Mesenchymal stem cell (in vitro differentiated cells and primary cell): Measurements from ENCODE around the gene GPR137B.

Source experiments
- DNase-seq: peaks from one replicate; pipeline ENCODE4 v3.0.0-alpha.2; 2013
- H2AFZ ChIP-seq: one replicate; pipeline ENCODE4 v1.6.1; 2013; ENCODE audit warnings: low read depth, mild to moderate bottlenecking, control low read depth, inconsistent platforms, low read length, moderate library complexity
- H2AK5ac ChIP-seq: 2 replicates; pipeline ENCODE4 v1.6.1; 2013; ENCODE audit warnings: low read length, moderate library complexity, mild to moderate bottlenecking, inconsistent platforms; ENCODE audit not compliant: severe bottlenecking
- H2BK120ac ChIP-seq: one replicate; pipeline ENCODE4 v1.6.1; 2013; ENCODE audit warnings: low read depth, mild to moderate bottlenecking, inconsistent platforms, low read length, moderate library complexity
- H2BK12ac ChIP-seq, 2 experiments: one replicate each; pipeline ENCODE4 v1.6.1; 2013; ENCODE audit warnings: inconsistent platforms in 2 of 2, low read length in 2 of 2, mild to moderate bottlenecking in 2 of 2, moderate library complexity in 2 of 2, control low read depth in 1 of 2
- H2BK15ac ChIP-seq: one replicate; pipeline ENCODE4 v1.6.1; 2013; ENCODE audit warnings: mild to moderate bottlenecking, low read depth, inconsistent platforms; ENCODE audit not compliant: poor library complexity, severe bottlenecking
- H2BK5ac ChIP-seq: 2 replicates; pipeline ENCODE4 v1.6.1; 2013; ENCODE audit warnings: low read depth, mild to moderate bottlenecking, low read length, control low read depth, inconsistent platforms; ENCODE audit not compliant: poor library complexity, severe bottlenecking
- H3K14ac ChIP-seq, 2 experiments: one replicate each; pipeline ENCODE4 v1.6.1; 2013; ENCODE audit warnings: inconsistent platforms in 2 of 2, low read length in 2 of 2, control low read depth in 1 of 2, mild to moderate bottlenecking in 1 of 2, moderate library complexity in 1 of 2
- H3K18ac ChIP-seq, 2 experiments: one replicate each; pipeline ENCODE4 v1.6.1; 2013; ENCODE audit warnings: inconsistent platforms in 2 of 2, low read length in 2 of 2, control low read depth in 1 of 2, low read depth in 1 of 2, mild to moderate bottlenecking in 1 of 2
- H3K23ac ChIP-seq, 2 experiments: one replicate each; pipeline ENCODE4 v1.6.1; 2013; ENCODE audit warnings: inconsistent platforms in 2 of 2, low read length in 2 of 2, mild to moderate bottlenecking in 2 of 2, moderate library complexity in 2 of 2, control low read depth in 1 of 2
- H3K27ac ChIP-seq: 2 replicates; pipeline ENCODE4 v1.5.1; 2013; ENCODE audit warnings: mild to moderate bottlenecking, moderate library complexity, low read length, control low read depth, inconsistent platforms; ENCODE audit not compliant: poor library complexity, severe bottlenecking
- H3K27me3 ChIP-seq, 2 experiments: 2 replicates each; pipeline versions ENCODE4 v1.6.1 to v1.7.0; 2013; ENCODE audit warnings: low read length in 2 of 2, mild to moderate bottlenecking in 2 of 2, moderate library complexity in 2 of 2, control low read depth in 1 of 2, inconsistent platforms in 1 of 2; ENCODE audit not compliant: control insufficient read depth in 1 of 2, insufficient read depth in 1 of 2
- H3K36me3 ChIP-seq, 2 experiments: 2 replicates each; pipeline versions ENCODE4 v1.6.1 to v1.7.0; 2013; ENCODE audit warnings: low read length in 2 of 2, control low read depth in 1 of 2, inconsistent platforms in 1 of 2, low read depth in 1 of 2, mild to moderate bottlenecking in 1 of 2; ENCODE audit not compliant: insufficient read depth in 2 of 2, control insufficient read depth in 1 of 2
- H3K4ac ChIP-seq, 2 experiments: one replicate each; pipeline ENCODE4 v1.6.1; 2013; ENCODE audit warnings: inconsistent platforms in 2 of 2, low read length in 2 of 2, mild to moderate bottlenecking in 2 of 2, moderate library complexity in 2 of 2, control low read depth in 1 of 2, low read depth in 1 of 2
- H3K4me1 ChIP-seq: 2 replicates; pipeline ENCODE4 v1.6.1; 2013; ENCODE audit warnings: low read depth, low read length, control low read depth; ENCODE audit not compliant: control insufficient read depth, insufficient read depth
- H3K4me2 ChIP-seq: 2 replicates; pipeline ENCODE4 v1.6.1; 2013; ENCODE audit warnings: low read length, mild to moderate bottlenecking, inconsistent platforms; ENCODE audit not compliant: poor library complexity, severe bottlenecking
- H3K4me3 ChIP-seq, 2 experiments: 2 replicates each; pipeline versions ENCODE4 v1.5.1 to v1.7.0; 2013; ENCODE audit warnings: low read length in 2 of 2, mild to moderate bottlenecking in 2 of 2, control low read depth in 1 of 2, low read depth in 1 of 2; ENCODE audit not compliant: insufficient read depth in 1 of 2
- H3K79me1 ChIP-seq: replicated peaks from 2 replicates; pipeline ENCODE4 v1.6.1; 2013; ENCODE audit warnings: mild to moderate bottlenecking, control low read depth, low read length, inconsistent platforms; ENCODE audit not compliant: poor library complexity, severe bottlenecking
- H3K9ac ChIP-seq: 2 replicates; pipeline ENCODE4 v1.7.0; 2013; ENCODE audit warnings: mild to moderate bottlenecking, low read length, moderate library complexity
- H3K9me3 ChIP-seq: 2 replicates; pipeline ENCODE4 v1.7.0; 2013; ENCODE audit warnings: mild to moderate bottlenecking, low read length; ENCODE audit not compliant: control insufficient read depth
- H4K8ac ChIP-seq: one replicate; pipeline ENCODE4 v1.6.1; 2013; ENCODE audit warnings: inconsistent platforms, mild to moderate bottlenecking, low read length, moderate library complexity
- H4K91ac ChIP-seq: one replicate; pipeline ENCODE4 v1.6.1; 2013; ENCODE audit warnings: mild to moderate bottlenecking, low read length, inconsistent platforms
- WGBS: methylation state at CpG from one replicate; pipeline ENCODE4 v1.1.7; 2013; ENCODE audit warnings: mixed read lengths; 5-methylcytosine and 5-hydroxymethylcytosine counted together

The GPR137B gene

DNA sequence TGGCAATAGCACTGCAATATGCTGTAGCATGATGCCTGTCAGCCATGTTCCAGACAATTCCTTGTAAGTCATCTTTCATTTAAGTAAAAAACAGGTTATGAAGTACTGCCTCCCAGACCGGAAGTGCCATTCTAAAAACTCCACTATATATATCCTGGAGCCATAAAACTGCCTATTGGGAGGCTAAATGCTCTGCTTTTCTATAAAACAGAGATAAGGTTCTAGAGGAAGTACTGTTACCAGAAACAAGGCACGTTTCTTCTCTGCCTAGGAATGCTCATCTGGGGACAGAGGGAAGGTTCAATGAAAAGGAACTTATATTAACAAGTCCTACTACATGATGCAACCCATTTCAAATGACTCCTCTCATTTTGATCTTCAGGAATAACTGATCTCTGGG lies 66.8 kb downstream of the GPR137B start:
- Histone ChIP-seq H3K4me3 (no peak overlapping the region), H3K14ac (no peak overlapping the region), H3K36me3 (peaks cover 0 to 43% of the 10 kb centered on the region in 2 experiments), H3K18ac (no peak overlapping the region), H3K9me3 (no peaks in the 10 kb centered on the region), H2BK15ac (no peak overlapping the region), H3K27ac (no peak overlapping the region), H3K23ac (no peak overlapping the region), H3K4me1 (peaks cover 3% of the 10 kb centered on the region), H3K4me2 (no peak overlapping the region), H4K8ac (no peak overlapping the region), H4K91ac (no peak overlapping the region), H2AFZ (no peak overlapping the region), H2AK5ac (no peak overlapping the region), H2BK120ac (no peak overlapping the region), H3K79me1 (peaks cover 2% of the 10 kb centered on the region), H3K4ac (no peak overlapping the region), H2BK12ac (no peak overlapping the region), H2BK5ac (no peak overlapping the region), H3K27me3 (no peaks in the 10 kb centered on the region), H3K9ac (no peak overlapping the region)
- WGBS, result no CpG with 5 or more reads among the region's 2 CpGs
- DNase-seq, result no peak

GRCh38 chr1:236209713-236210112 lies 67.4 kb downstream of the GPR137B start:
- no peak overlapping the region for H3K27ac ChIP-seq
- H3K23ac ChIP-seq, result no peak overlapping the region
- H2BK120ac ChIP-seq, result no peak overlapping the region
- DNase-seq, result no peak
- H4K8ac ChIP-seq, result no peak overlapping the region
- peaks cover 0 to 43% of the 10 kb centered on the region in 2 experiments for H3K36me3 ChIP-seq
- H2AK5ac ChIP-seq, result no peak overlapping the region
- H3K4me3 ChIP-seq, result no peak overlapping the region
- H3K27me3 ChIP-seq, result no peaks in the 10 kb centered on the region
- no peak overlapping the region for H2BK5ac ChIP-seq
- peaks cover 2% of the 10 kb centered on the region for H3K79me1 ChIP-seq
- no peak overlapping the region for H3K9ac ChIP-seq
- no peak overlapping the region for H2BK12ac ChIP-seq
- H3K4ac ChIP-seq, result no peak overlapping the region
- no peak overlapping the region for H3K14ac ChIP-seq
- H3K4me2 ChIP-seq, result no peak overlapping the region
- peaks cover 3% of the 10 kb centered on the region for H3K4me1 ChIP-seq
- H3K18ac ChIP-seq, result no peak overlapping the region
- H2AFZ ChIP-seq, result no peak overlapping the region
- H2BK15ac ChIP-seq, result no peak overlapping the region
- H4K91ac ChIP-seq, result no peak overlapping the region
- H3K9me3 ChIP-seq, result no peaks in the 10 kb centered on the region

DNA sequence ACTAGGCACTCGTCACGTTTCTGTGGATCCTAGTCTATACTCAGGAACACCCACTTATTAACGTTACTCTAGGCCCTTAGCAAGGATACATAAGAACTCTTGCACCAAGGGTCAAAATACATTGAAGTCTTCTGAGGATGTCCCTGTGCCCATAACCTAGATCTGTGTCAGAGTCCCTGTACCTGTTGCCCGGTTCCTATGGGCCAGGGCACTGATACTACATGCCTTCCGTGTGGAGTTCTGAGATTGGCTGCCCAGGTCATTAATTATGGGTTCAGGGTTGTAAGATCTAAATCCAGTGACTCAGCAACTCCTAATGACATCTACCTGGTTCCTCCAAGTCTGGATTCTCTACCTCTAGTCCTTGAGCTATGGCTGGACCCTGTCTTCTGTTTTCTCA lies 69.5 kb downstream of the GPR137B start:
- Histone ChIP-seq H3K14ac (peak overlapping the region in 1 of 2 experiments; percentile 32), H4K91ac (no peak overlapping the region), H3K4me3 (no peak overlapping the region), H3K9ac (no peak overlapping the region), H3K4me1 (no peaks in the 10 kb centered on the region), H2BK120ac (no peak overlapping the region), H3K4ac (no peak overlapping the region), H3K23ac (no peak overlapping the region), H3K27ac (no peak overlapping the region), H3K27me3 (no peaks in the 10 kb centered on the region), H4K8ac (no peak overlapping the region), H3K18ac (no peak overlapping the region), H3K36me3 (peaks cover 0 to 40% of the 10 kb centered on the region in 2 experiments), H3K9me3 (no peaks in the 10 kb centered on the region), H2BK15ac (no peak overlapping the region), H2AFZ (no peak overlapping the region), H2AK5ac (no peak overlapping the region), H3K79me1 (no peaks in the 10 kb centered on the region), H2BK5ac (no peak overlapping the region), H2BK12ac (no peak overlapping the region), H3K4me2 (no peak overlapping the region)
- 89% methylated on average over 5 of the region's 5 CpGs for WGBS
- DNase-seq, result no peak

DNA sequence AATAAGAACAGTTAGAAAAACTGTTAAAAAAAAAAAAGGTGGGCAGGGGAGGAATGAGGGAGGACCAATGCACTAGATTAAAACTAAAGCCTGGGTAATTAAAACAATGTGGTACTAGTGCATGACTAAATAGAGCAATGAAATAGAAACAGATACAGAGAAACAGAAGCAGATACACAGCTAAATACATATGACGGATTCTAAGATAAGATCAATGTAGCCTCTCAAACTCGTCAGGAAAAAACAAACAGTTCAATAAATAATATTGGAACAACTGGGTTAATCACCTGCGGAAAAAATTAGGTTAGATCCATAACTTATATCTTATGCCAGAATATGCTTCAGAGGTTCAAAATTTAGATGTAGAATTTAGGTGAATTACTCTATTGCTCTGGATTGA lies 71.2 kb downstream of the GPR137B start:
- no peak overlapping the region for H3K18ac ChIP-seq
- no peak overlapping the region for H3K4me3 ChIP-seq
- H2BK12ac ChIP-seq, result no peak overlapping the region
- H3K23ac ChIP-seq, result no peak overlapping the region
- no peak overlapping the region for H2BK120ac ChIP-seq
- no peak overlapping the region for H4K91ac ChIP-seq
- 90% methylated on average over 2 of the region's 3 CpGs for WGBS
- no peaks in the 10 kb centered on the region for H3K4me1 ChIP-seq
- peaks cover 0 to 24% of the 10 kb centered on the region in 2 experiments for H3K36me3 ChIP-seq
- no peak overlapping the region for H2BK5ac ChIP-seq
- H3K4me2 ChIP-seq, result no peak overlapping the region
- no peak for DNase-seq
- no peak overlapping the region for H2AK5ac ChIP-seq
- H2BK15ac ChIP-seq, result no peak overlapping the region
- no peak overlapping the region for H3K27ac ChIP-seq
- no peak overlapping the region for H3K9ac ChIP-seq
- H4K8ac ChIP-seq, result no peak overlapping the region
- H2AFZ ChIP-seq, result no peak overlapping the region
- no peak overlapping the region for H3K14ac ChIP-seq
- H3K4ac ChIP-seq, result no peak overlapping the region
- no peaks in the 10 kb centered on the region for H3K79me1 ChIP-seq
- H3K27me3 ChIP-seq, result no peaks in the 10 kb centered on the region
- H3K9me3 ChIP-seq, result no peaks in the 10 kb centered on the region
